ENCODE data around the gene MED15.
"Not testable (repeated sequence)": the region's sequence is repeated elsewhere in the genome, so short reads cannot be mapped to it uniquely, and the experiment has no call there.

Gene MED15

GRCh38 chr22:20507253-20508066 is at the start of gene MED15:
MED15 (plus strand) TSS chr22:20507610; CDS start chr22:20507679, 69 bp downstream.
- peak; percentile 67 to 85 (median 80) for DNase-seq (ENCODE audit: low read depth in 4 of 4, low spot score in 1 of 4)

GRCh38 chr22:20458530-20459151 is 48.8 kb upstream of the MED15 start:
- no peak for DNase-seq (ENCODE audit: low read depth in 4 of 4, low spot score in 1 of 4)

GRCh38 chr22:20459152-20459542 is 48.3 kb upstream of the MED15 start:
- no peak for DNase-seq (ENCODE audit: low read depth in 4 of 4, low spot score in 1 of 4)

GRCh38 chr22:20459862-20460261 is 47.5 kb upstream of the MED15 start:
- no peak for DNase-seq (ENCODE audit: low read depth in 4 of 4, low spot score in 1 of 4)

GRCh38 chr22:20463324-20464095 is 43.9 kb upstream of the MED15 start:
- no peak for DNase-seq (ENCODE audit: low read depth in 4 of 4, low spot score in 1 of 4)

- peak in 2 of 4 experiments; percentile 27 to 32 for DNase-seq (ENCODE audit: low read depth in 4 of 4, low spot score in 1 of 4)
These were observed 43.3 kb upstream of the MED15 start for GRCh38 chr22:20464096-20464614.

- DNase-seq (ENCODE audit: low read depth in 4 of 4, low spot score in 1 of 4), result no peak
These were observed 42.3 kb upstream of the MED15 start for GRCh38 chr22:20464912-20465758.

GRCh38 chr22:20465759-20466077 is 41.7 kb upstream of the MED15 start:
- DNase-seq (ENCODE audit: low read depth in 4 of 4, low spot score in 1 of 4), result no peak

GRCh38 chr22:20466659-20467379 is 40.6 kb upstream of the MED15 start:
- no peak for DNase-seq (ENCODE audit: low read depth in 4 of 4, low spot score in 1 of 4)

GRCh38 chr22:20469110-20469868 is 38.1 kb upstream of the MED15 start:
- no peak for DNase-seq (ENCODE audit: low read depth in 4 of 4, low spot score in 1 of 4)

GRCh38 chr22:20470525-20470924 is 36.9 kb upstream of the MED15 start:
- not testable (repeated sequence) for DNase-seq (ENCODE audit: low read depth in 4 of 4, low spot score in 1 of 4)

- no peak for DNase-seq (ENCODE audit: low read depth in 4 of 4, low spot score in 1 of 4)
These were observed 36.1 kb upstream of the MED15 start for GRCh38 chr22:20471126-20471833.

- no peak for DNase-seq (ENCODE audit: low read depth in 4 of 4, low spot score in 1 of 4)
These were observed 34.6 kb upstream of the MED15 start for GRCh38 chr22:20472629-20473442.

- no peak for DNase-seq (ENCODE audit: low read depth in 4 of 4, low spot score in 1 of 4)
These were observed 32.3 kb upstream of the MED15 start for GRCh38 chr22:20475115-20475436.

GRCh38 chr22:20475569-20475968 is 31.8 kb upstream of the MED15 start:
- not testable (repeated sequence) for DNase-seq (ENCODE audit: low read depth in 4 of 4, low spot score in 1 of 4)

- DNase-seq (ENCODE audit: low read depth in 4 of 4, low spot score in 1 of 4), result not testable (repeated sequence)
These were observed 29.4 kb upstream of the MED15 start for GRCh38 chr22:20478059-20478458.

- DNase-seq (ENCODE audit: low read depth in 4 of 4, low spot score in 1 of 4), result no peak
These were observed 27.7 kb upstream of the MED15 start for GRCh38 chr22:20479612-20480196.

GRCh38 chr22:20483143-20483506 is 24.3 kb upstream of the MED15 start:
- not testable (repeated sequence) for DNase-seq (ENCODE audit: low read depth in 4 of 4, low spot score in 1 of 4)

Data from stimulated activated CD4-positive, alpha-beta T cell treated with anti-CD3 and anti-CD28 coated beads, Interleukin-1b, Interleukin-23, amount 100 ng/mL, for 24 hours (primary cell).